GM12878 (cell line): ENCODE data around the gene ANXA9.

Source experiments
- EP300 ChIP-seq, 2 experiments: fragments of 150-350 bp in 1 of 2; IDR thresholded peaks; 2 replicates each; pipeline ENCODE4 v1.6.1; 2011 to 2012; ENCODE audit warnings: low read depth in 2 of 2, low read length in 2 of 2, borderline replicate concordance in 1 of 2, improper control_type of control experiment in 1 of 2, inconsistent platforms in 1 of 2; ENCODE audit not compliant: control insufficient read depth in 1 of 2
- RAD21 ChIP-seq: IDR thresholded peaks from 2 replicates; pipeline ENCODE4 v1.6.1; 2011; ENCODE audit warnings: mild to moderate bottlenecking, low read depth, low read length, moderate library complexity; ENCODE audit not compliant: insufficient read depth
- ZBED1 ChIP-seq: IDR thresholded peaks from 2 replicates; pipeline ENCODE4 v1.6.1; 2016; ENCODE audit warnings: borderline replicate concordance
- ZBTB4 ChIP-seq: fragments of 450-650 bp; formaldehyde crosslinking; IDR thresholded peaks from 2 replicates; pipeline ENCODE4 v1.4.0; 2022; ENCODE audit warnings: mild to moderate bottlenecking, moderate library complexity
- TF ChIP-seq, protein P1 (sequence below), 3 experiments: IDR thresholded peaks in 2 of 3; conservative IDR thresholded peaks in 1 of 3; 2 replicates each; pipeline ENCODE4 v1.5.1; 2011; ENCODE audit warnings: low read depth in 3 of 3, low read length in 3 of 3, mild to moderate bottlenecking in 3 of 3, control low read depth in 2 of 3, moderate library complexity in 2 of 3, inconsistent platforms in 1 of 3, mixed read lengths in 1 of 3; ENCODE audit not compliant: control insufficient read depth in 2 of 3, insufficient read depth in 1 of 3; ENCODE audit errors: extremely low read depth in 1 of 3
- TF ChIP-seq, protein P2 (sequence below): IDR thresholded peaks from 2 replicates; pipeline ENCODE4 v1.6.1; 2012; ENCODE audit warnings: mild to moderate bottlenecking, low read depth, low read length
- TF ChIP-seq, protein P3 (sequence below): IDR thresholded peaks from 2 replicates; pipeline ENCODE4 v1.6.1; 2012; ENCODE audit warnings: low read depth, low read length, improper control_type of control experiment

GRCh38 chr1:150969626-150970025, 12.5 kb upstream of the ANXA9 start:
- TF ChIP-seq, protein P1, sequence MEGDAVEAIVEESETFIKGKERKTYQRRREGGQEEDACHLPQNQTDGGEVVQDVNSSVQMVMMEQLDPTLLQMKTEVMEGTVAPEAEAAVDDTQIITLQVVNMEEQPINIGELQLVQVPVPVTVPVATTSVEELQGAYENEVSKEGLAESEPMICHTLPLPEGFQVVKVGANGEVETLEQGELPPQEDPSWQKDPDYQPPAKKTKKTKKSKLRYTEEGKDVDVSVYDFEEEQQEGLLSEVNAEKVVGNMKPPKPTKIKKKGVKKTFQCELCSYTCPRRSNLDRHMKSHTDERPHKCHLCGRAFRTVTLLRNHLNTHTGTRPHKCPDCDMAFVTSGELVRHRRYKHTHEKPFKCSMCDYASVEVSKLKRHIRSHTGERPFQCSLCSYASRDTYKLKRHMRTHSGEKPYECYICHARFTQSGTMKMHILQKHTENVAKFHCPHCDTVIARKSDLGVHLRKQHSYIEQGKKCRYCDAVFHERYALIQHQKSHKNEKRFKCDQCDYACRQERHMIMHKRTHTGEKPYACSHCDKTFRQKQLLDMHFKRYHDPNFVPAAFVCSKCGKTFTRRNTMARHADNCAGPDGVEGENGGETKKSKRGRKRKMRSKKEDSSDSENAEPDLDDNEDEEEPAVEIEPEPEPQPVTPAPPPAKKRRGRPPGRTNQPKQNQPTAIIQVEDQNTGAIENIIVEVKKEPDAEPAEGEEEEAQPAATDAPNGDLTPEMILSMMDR (IDR thresholded peaks at IDR 0.05 in 2 of 3, conservative IDR thresholded peaks at IDR 0.05 in 1 of 3; ENCODE audit: control insufficient read depth in 2 of 3, extremely low read depth in 1 of 3, insufficient read depth in 1 of 3, low read depth in 3 of 3, low read length in 3 of 3) = no peak
- no peak for TF ChIP-seq RAD21
- no peak for TF ChIP-seq ZBTB4 (CRISPR knock-in tag)
- TF ChIP-seq, protein P2, sequence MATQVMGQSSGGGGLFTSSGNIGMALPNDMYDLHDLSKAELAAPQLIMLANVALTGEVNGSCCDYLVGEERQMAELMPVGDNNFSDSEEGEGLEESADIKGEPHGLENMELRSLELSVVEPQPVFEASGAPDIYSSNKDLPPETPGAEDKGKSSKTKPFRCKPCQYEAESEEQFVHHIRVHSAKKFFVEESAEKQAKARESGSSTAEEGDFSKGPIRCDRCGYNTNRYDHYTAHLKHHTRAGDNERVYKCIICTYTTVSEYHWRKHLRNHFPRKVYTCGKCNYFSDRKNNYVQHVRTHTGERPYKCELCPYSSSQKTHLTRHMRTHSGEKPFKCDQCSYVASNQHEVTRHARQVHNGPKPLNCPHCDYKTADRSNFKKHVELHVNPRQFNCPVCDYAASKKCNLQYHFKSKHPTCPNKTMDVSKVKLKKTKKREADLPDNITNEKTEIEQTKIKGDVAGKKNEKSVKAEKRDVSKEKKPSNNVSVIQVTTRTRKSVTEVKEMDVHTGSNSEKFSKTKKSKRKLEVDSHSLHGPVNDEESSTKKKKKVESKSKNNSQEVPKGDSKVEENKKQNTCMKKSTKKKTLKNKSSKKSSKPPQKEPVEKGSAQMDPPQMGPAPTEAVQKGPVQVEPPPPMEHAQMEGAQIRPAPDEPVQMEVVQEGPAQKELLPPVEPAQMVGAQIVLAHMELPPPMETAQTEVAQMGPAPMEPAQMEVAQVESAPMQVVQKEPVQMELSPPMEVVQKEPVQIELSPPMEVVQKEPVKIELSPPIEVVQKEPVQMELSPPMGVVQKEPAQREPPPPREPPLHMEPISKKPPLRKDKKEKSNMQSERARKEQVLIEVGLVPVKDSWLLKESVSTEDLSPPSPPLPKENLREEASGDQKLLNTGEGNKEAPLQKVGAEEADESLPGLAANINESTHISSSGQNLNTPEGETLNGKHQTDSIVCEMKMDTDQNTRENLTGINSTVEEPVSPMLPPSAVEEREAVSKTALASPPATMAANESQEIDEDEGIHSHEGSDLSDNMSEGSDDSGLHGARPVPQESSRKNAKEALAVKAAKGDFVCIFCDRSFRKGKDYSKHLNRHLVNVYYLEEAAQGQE = no peak
- TF ChIP-seq, protein P3, sequence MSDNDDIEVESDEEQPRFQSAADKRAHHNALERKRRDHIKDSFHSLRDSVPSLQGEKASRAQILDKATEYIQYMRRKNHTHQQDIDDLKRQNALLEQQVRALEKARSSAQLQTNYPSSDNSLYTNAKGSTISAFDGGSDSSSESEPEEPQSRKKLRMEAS = no peak
- no peak for TF ChIP-seq EP300 (IDR thresholded peaks at IDR 0.05; ENCODE audit: borderline replicate concordance in 1 of 2, control insufficient read depth in 1 of 2, low read depth in 2 of 2, low read length in 2 of 2)
- TF ChIP-seq ZBED1 = no peak
